T-helper 2 cell treated with Interferon-gamma antibody and Interleukin-4, amounts not matched to agents 5 μg/mL and 100 μg/mL, for 36 hours (primary cell): ENCODE measurements around the gene FLACC1.

Experiments used
- DNase-seq: peaks from one replicate; pipeline ENCODE4 v3.0.0; 2021; ENCODE audit warnings: low spot score
- H3K27ac Mint-ChIP-seq: one replicate; pipeline ENCODE4 v1.8.0; 2021; ENCODE audit warnings: mild to moderate bottlenecking, mixed read lengths
- H3K27me3 Mint-ChIP-seq: one replicate; pipeline ENCODE4 v1.8.0; 2021; ENCODE audit warnings: low read depth, mixed read lengths
- H3K36me3 Mint-ChIP-seq: one replicate; pipeline ENCODE4 v1.8.0; 2021; ENCODE audit warnings: low read depth, mixed read lengths
- H3K4me1 Mint-ChIP-seq: one replicate; pipeline ENCODE4 v1.8.0; 2021; ENCODE audit warnings: low read depth, mixed read lengths
- H3K4me3 Mint-ChIP-seq: one replicate; pipeline ENCODE4 v1.8.0; 2022; ENCODE audit warnings: mild to moderate bottlenecking, moderate library complexity, mixed read lengths
- H3K9me3 Mint-ChIP-seq: one replicate; pipeline ENCODE4 v1.8.0; 2021; ENCODE audit warnings: mixed read lengths

The FLACC1 gene

GRCh38 chr2:201363857-201364560 is 6.9 kb upstream of the FLACC1 start:
- DNase-seq: peak; percentile 27
- Mint-ChIP-seq H3K27ac (no peak overlapping the region), H3K9me3 (peaks cover 33% of the 10 kb centered on the region), H3K36me3 (peaks cover 65% of the 10 kb centered on the region), H3K4me3 (no peak overlapping the region), H3K27me3 (no peaks in the 10 kb centered on the region), H3K4me1 (peaks cover 43% of the 10 kb centered on the region)

- Mint-ChIP-seq H3K4me3 (no peak overlapping the region), H3K9me3 (peaks cover 23% of the 10 kb centered on the region), H3K27me3 (no peaks in the 10 kb centered on the region), H3K4me1 (peaks cover 49% of the 10 kb centered on the region), H3K27ac (no peak overlapping the region), H3K36me3 (peaks cover 56% of the 10 kb centered on the region)
- DNase-seq: no peak
Measured at GRCh38 chr2:201362396-201362795, 5.3 kb upstream of the FLACC1 start.

DNA sequence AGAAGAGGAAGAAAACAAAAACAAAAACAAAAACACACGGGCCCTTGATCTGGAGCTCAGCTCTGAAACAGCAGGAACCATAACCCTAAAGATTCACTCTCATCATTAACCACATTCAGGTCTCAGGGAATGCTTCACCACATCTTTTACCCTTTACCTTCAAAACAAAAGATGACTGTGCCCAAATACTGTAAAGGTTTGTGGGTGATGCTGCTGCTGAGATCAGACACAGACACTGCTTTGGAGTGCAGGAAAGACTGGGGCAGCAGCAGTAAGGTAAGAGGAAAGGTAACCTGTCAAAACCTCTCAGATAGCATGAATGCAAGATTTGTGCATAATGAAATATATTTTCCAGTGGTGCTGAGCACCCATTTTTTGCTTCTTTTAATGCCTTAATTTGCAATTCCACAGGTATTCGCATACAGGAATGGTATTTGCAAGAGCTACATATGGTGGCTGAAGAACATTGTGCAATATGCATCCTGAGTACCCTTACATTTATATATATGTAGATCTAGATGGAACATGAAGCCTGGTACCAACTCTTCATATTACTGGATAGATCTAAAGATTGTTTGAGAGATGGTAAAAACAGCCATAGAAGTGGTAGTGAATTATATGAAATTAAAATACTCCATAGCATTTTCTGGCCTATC is 4.1 kb upstream of the FLACC1 start:
- Mint-ChIP-seq H3K27ac (peak overlapping the region; percentile 28), H3K4me1 (peaks cover 49% of the 10 kb centered on the region), H3K36me3 (peaks cover 46% of the 10 kb centered on the region), H3K9me3 (peaks cover 14% of the 10 kb centered on the region), H3K27me3 (no peaks in the 10 kb centered on the region), H3K4me3 (peak overlapping the region; percentile 22)
- DNase-seq: no peak

DNA sequence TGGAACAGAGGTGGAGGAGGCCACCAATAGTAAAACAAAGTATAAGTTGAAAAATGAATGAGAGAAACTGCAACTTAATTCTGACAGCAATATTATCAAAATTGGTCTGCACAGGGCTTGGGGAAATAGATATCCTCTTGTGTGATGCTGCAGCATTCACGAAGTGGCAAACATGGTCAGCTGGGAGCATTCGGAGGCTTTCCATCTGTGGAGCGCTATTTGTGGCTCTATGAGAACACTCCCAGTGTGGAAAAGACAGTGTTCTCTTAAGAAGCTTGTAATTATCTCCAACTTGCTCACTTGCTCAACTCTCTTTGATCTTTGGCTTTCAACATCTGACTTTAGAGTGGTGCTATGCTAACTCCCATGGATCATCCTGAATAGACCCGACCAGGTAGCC is 3.1 kb upstream of the FLACC1 start:
- Mint-ChIP-seq H3K4me3 (no peak overlapping the region), H3K36me3 (peaks cover 42% of the 10 kb centered on the region), H3K27ac (no peak overlapping the region)

DNA sequence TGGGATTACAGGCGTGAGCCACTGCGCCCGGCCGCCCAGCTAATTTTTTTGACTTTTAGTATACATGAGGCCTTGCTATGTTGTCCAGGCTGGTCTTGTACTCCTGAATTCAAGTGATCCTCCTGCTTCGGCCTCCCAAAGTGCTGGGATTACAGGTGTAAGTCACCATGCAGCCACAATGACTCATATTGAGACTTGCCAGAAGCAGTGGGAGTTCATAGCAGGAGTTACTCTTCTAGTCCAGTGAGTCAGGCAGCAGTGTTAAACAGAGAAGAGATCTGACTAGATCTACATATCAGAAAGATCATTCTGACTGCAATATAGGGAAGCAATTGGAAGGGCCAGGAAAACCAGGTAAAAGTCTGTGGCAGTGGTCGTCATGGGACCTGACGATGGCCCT is 1.5 kb upstream of the FLACC1 start:
- peaks cover 6% of the 10 kb centered on the region for H3K9me3 Mint-ChIP-seq
- H3K4me1 Mint-ChIP-seq: peaks cover 44% of the 10 kb centered on the region
- H3K27me3 Mint-ChIP-seq: no peaks in the 10 kb centered on the region
- no peak overlapping the region for H3K4me3 Mint-ChIP-seq
- H3K27ac Mint-ChIP-seq: no peak overlapping the region
- peak; percentile 62 for DNase-seq
- peaks cover 34% of the 10 kb centered on the region for H3K36me3 Mint-ChIP-seq

More for the DNA sequence above, 3.1 kb upstream of the FLACC1 start:
- no peak for DNase-seq
- Mint-ChIP-seq H3K4me1 (peaks cover 49% of the 10 kb centered on the region), H3K27me3 (no peaks in the 10 kb centered on the region), H3K9me3 (peaks cover 14% of the 10 kb centered on the region)

DNA sequence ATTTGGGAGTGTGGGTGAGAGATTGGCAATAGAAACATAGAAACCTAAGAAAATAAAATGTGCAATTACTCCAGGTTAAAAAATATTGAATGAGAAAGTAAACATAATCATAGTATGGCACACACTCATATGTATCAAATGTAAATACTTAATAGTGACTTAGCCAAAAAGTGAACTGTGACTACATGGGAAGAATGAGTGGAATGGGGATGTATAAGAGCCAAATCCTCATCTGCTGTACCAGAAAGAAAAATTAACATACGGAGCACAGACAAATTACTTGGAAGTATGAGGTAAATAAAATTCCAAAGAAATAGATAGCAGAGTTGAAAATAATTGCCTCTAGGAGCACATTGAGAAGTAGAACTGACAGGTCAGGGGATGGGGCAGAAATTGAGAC is 4.0 kb downstream of the FLACC1 start:
- Mint-ChIP-seq H3K9me3 (no peaks in the 10 kb centered on the region), H3K27ac (no peak overlapping the region), H3K4me1 (peaks cover 1% of the 10 kb centered on the region), H3K27me3 (no peaks in the 10 kb centered on the region), H3K4me3 (no peak overlapping the region), H3K36me3 (peaks cover 2% of the 10 kb centered on the region)
- no peak for DNase-seq

GRCh38 chr2:201350879-201351278 is 6.3 kb downstream of the FLACC1 start:
- H3K27ac Mint-ChIP-seq: no peak overlapping the region
- no peaks in the 10 kb centered on the region for H3K9me3 Mint-ChIP-seq
- no peaks in the 10 kb centered on the region for H3K27me3 Mint-ChIP-seq
- peaks cover 2% of the 10 kb centered on the region for H3K36me3 Mint-ChIP-seq
- no peaks in the 10 kb centered on the region for H3K4me1 Mint-ChIP-seq
- no peak overlapping the region for H3K4me3 Mint-ChIP-seq
- DNase-seq: no peak

GRCh38 chr2:201349601-201350000 is 7.5 kb downstream of the FLACC1 start:
- peaks cover 5% of the 10 kb centered on the region for H3K36me3 Mint-ChIP-seq
- no peak for DNase-seq
- no peak overlapping the region for H3K27ac Mint-ChIP-seq
- no peak overlapping the region for H3K4me3 Mint-ChIP-seq
- H3K4me1 Mint-ChIP-seq: peaks cover 6% of the 10 kb centered on the region
- no peaks in the 10 kb centered on the region for H3K9me3 Mint-ChIP-seq
- H3K27me3 Mint-ChIP-seq: no peaks in the 10 kb centered on the region

GRCh38 chr2:201348758-201349157 is 8.4 kb downstream of the FLACC1 start:
- Mint-ChIP-seq H3K4me1 (peaks cover 10% of the 10 kb centered on the region), H3K36me3 (peaks cover 3% of the 10 kb centered on the region), H3K9me3 (no peaks in the 10 kb centered on the region), H3K4me3 (no peak overlapping the region), H3K27ac (peak overlapping the region; percentile 3), H3K27me3 (no peaks in the 10 kb centered on the region)
- DNase-seq: no peak

DNA sequence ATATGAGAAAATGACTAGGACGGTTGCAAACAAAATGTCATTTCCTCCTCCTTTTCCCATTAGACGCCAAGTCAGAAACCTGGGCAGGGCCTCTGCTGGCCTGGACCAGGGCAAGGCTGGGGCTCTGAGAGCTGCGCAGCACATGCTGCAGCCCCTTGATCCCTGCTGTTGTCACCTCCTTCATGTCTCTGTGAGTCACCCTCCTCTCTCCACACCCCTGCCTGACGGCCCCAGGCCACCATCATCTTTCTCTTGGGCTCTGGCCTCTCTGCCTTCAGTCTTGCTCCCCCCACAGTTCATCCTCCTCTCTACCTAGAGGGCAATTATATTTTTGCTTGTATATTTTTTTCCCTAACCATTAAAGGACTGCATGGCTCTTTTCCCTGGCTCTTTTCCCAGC is 10.0 kb downstream of the FLACC1 start:
- Mint-ChIP-seq H3K27ac (no peak overlapping the region), H3K4me1 (peaks cover 18% of the 10 kb centered on the region), H3K36me3 (peaks cover 16% of the 10 kb centered on the region), H3K27me3 (no peaks in the 10 kb centered on the region), H3K4me3 (no peak overlapping the region), H3K9me3 (no peaks in the 10 kb centered on the region)
- DNase-seq: no peak

GRCh38 chr2:201345625-201346213 is 11.4 kb downstream of the FLACC1 start:
- H3K27me3 Mint-ChIP-seq: no peaks in the 10 kb centered on the region
- no peak overlapping the region for H3K27ac Mint-ChIP-seq
- no peak for DNase-seq
- H3K36me3 Mint-ChIP-seq: peaks cover 22% of the 10 kb centered on the region
- peaks cover 25% of the 10 kb centered on the region for H3K4me1 Mint-ChIP-seq
- H3K4me3 Mint-ChIP-seq: no peak overlapping the region
- peaks cover 8% of the 10 kb centered on the region for H3K9me3 Mint-ChIP-seq

DNA sequence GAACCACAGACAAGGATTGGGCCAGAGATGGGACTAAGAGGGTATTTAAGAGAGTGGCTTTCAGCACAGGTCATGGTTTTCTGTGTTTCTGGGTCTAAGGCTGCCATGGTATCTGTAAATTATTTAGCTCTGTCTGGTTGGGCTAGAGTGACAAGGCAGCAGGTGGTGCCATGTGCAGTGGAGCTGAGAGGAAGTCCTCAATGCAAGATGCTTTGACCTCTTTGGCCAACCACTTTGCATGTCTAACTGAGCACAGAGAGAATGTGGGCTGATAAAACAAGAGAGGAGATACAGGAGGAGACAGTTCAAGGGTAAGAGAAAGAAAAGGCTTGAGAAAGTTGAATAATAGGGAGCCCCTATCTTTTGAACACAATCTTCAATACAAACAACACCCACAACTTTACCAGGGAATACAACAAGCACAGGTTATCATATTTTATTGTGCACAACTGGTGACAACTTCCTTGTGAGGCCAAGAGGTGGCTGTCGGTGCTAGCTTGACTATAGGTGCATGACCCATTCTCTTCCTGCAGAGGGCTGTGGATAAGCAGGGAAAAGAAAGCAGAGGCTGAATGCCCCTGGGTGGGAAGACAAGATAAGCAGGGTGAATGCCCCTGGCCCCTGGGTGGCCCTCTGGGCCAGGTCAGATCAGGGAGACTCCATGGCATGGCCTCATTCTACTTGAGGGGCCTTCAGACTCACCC is 12.3 kb downstream of the FLACC1 start:
- no peak overlapping the region for H3K27ac Mint-ChIP-seq
- H3K27me3 Mint-ChIP-seq: no peaks in the 10 kb centered on the region
- no peak overlapping the region for H3K4me3 Mint-ChIP-seq
- peaks cover 29% of the 10 kb centered on the region for H3K4me1 Mint-ChIP-seq
- no peak for DNase-seq
- peaks cover 28% of the 10 kb centered on the region for H3K36me3 Mint-ChIP-seq
- H3K9me3 Mint-ChIP-seq: peaks cover 17% of the 10 kb centered on the region

DNA sequence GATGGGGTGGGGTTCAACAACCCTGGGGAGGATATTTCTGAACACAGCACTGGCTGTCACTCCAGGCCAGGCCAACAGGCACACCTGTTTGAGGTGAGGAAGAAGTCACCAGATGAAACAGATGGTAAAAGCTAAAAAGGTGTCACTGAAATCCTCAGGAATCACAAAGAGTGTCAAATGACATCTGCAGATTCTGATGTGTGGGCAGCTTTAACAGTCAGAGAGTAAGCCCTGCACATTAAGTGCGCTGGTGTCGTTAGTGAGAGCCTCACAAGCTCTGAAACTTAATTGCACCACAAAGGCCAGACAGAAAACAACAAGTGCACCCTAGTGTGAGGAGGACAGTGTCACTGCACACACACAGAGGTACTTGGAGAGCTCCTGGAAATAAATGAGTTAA is 13.6 kb downstream of the FLACC1 start:
- Mint-ChIP-seq H3K4me3 (no peak overlapping the region), H3K27ac (no peak overlapping the region), H3K4me1 (peaks cover 31% of the 10 kb centered on the region), H3K36me3 (peaks cover 39% of the 10 kb centered on the region), H3K27me3 (no peaks in the 10 kb centered on the region), H3K9me3 (peaks cover 29% of the 10 kb centered on the region)
- no peak for DNase-seq

GRCh38 chr2:201342923-201343322 is 14.2 kb downstream of the FLACC1 start:
- H3K9me3 Mint-ChIP-seq: peaks cover 35% of the 10 kb centered on the region
- no peak for DNase-seq
- no peak overlapping the region for H3K27ac Mint-ChIP-seq
- peaks cover 43% of the 10 kb centered on the region for H3K36me3 Mint-ChIP-seq
- H3K4me1 Mint-ChIP-seq: peaks cover 31% of the 10 kb centered on the region
- H3K27me3 Mint-ChIP-seq: no peaks in the 10 kb centered on the region
- no peak overlapping the region for H3K4me3 Mint-ChIP-seq
